Measurements from ENCODE around the gene ATG16L1.

Gene ATG16L1

DNA sequence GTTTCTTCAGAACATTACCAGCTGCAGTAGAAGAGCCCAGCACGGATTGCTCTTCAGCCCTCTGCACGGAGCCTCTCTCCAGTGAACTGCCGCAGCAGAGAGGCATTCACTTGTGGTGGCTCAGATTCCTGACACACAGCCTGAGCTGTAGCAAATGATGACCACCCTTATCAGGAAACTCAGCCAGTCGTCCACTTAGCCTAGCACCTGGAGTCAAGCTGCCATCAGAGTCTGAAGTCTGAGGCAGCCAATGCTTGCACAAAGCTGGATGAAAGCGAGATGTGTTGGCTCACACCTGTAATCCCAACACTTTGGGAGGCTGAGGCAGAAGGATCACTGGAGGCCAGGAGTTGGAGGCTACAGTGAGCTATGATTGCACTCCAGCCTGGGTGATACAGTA lies 44.4 kb downstream of the ATG16L1 start (continued):
- TF ChIP-seq, protein P1, sequence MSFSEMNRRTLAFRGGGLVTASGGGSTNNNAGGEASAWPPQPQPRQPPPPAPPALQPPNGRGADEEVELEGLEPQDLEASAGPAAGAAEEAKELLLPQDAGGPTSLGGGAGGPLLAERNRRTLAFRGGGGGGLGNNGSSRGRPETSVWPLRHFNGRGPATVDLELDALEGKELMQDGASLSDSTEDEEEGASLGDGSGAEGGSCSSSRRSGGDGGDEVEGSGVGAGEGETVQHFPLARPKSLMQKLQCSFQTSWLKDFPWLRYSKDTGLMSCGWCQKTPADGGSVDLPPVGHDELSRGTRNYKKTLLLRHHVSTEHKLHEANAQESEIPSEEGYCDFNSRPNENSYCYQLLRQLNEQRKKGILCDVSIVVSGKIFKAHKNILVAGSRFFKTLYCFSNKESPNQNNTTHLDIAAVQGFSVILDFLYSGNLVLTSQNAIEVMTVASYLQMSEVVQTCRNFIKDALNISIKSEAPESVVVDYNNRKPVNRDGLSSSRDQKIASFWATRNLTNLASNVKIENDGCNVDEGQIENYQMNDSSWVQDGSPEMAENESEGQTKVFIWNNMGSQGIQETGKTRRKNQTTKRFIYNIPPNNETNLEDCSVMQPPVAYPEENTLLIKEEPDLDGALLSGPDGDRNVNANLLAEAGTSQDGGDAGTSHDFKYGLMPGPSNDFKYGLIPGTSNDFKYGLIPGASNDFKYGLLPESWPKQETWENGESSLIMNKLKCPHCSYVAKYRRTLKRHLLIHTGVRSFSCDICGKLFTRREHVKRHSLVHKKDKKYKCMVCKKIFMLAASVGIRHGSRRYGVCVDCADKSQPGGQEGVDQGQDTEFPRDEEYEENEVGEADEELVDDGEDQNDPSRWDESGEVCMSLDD (tag by site-specific recombination; IDR thresholded peaks at IDR 0.05) = no peak
- TF ChIP-seq ZNF266 (tag by site-specific recombination; IDR thresholded peaks at IDR 0.05; ENCODE audit: low read depth) (no peak), BCL11A (tag by site-specific recombination; IDR thresholded peaks at IDR 0.05; ENCODE audit: low read depth) (no peak), PRDM6 (tag by site-specific recombination; IDR thresholded peaks at IDR 0.05) (no peak)

GRCh38 chr2:233297076-233297475 lies 45.6 kb downstream of the ATG16L1 start:
- CTCF ChIA-PET = interaction anchor here (0.6 to 1.4 kb wide), 2 partner anchors 146 to 512 kb away, joined by 3 to 4 read pairs; no protein-coding TSS in a partner anchor
- peaks cover 0 to 47% of the 10 kb centered on the region in 2 experiments; a peak in 2 of 3 replicates for H3K36me3 ChIP-seq (ENCODE audit: control insufficient read depth in 2 of 2, insufficient read depth in 1 of 2, low read length in 2 of 2)
- POLR2A ChIA-PET = no interaction called here
- H3K4me3 ChIP-seq (ENCODE audit: low read depth, low read length) = no peak overlapping the region
- H3K27ac ChIP-seq (ENCODE audit: extremely low read depth, low read depth, low read length) = no peak overlapping the region
- TF ChIP-seq YY2 (tag by site-specific recombination; IDR thresholded peaks at IDR 0.05) = no peak
- TF ChIP-seq ZNF146 (tag by site-specific recombination; IDR thresholded peaks at IDR 0.05) = no peak
- TF ChIP-seq, protein P2, sequence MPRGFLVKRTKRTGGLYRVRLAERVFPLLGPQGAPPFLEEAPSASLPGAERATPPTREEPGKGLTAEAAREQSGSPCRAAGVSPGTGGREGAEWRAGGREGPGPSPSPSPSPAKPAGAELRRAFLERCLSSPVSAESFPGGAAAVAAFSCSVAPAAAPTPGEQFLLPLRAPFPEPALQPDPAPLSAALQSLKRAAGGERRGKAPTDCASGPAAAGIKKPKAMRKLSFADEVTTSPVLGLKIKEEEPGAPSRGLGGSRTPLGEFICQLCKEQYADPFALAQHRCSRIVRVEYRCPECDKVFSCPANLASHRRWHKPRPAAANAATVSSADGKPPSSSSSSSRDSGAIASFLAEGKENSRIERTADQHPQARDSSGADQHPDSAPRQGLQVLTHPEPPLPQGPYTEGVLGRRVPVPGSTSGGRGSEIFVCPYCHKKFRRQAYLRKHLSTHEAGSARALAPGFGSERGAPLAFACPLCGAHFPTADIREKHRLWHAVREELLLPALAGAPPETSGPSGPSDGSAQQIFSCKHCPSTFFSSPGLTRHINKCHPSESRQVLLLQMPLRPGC (tag by site-specific recombination; IDR thresholded peaks at IDR 0.05) = no peak
- no peak for TF ChIP-seq BCL11A (tag by site-specific recombination; IDR thresholded peaks at IDR 0.05; ENCODE audit: low read depth)
- no peak for TF ChIP-seq TRIM28 (IDR thresholded peaks at IDR 0.05; ENCODE audit: borderline replicate concordance, low read length)
- TF ChIP-seq WT1 (tag by site-specific recombination; IDR thresholded peaks at IDR 0.05) = no peak
- TF ChIP-seq ZNF132 (tag by site-specific recombination; IDR thresholded peaks at IDR 0.05; ENCODE audit: borderline replicate concordance) = no peak
- TF ChIP-seq ZNF24 (tag by site-specific recombination; IDR thresholded peaks at IDR 0.05) = no peak
- no peak for TF ChIP-seq ZNF302 (tag by site-specific recombination; IDR thresholded peaks at IDR 0.05; ENCODE audit: low read depth)
- H3K9me3 ChIP-seq (ENCODE audit: control insufficient read depth, insufficient read depth, low read depth, low read length) = no peaks in the 10 kb centered on the region
- no peaks in the 10 kb centered on the region for H3K4me1 ChIP-seq (ENCODE audit: control insufficient read depth, insufficient read depth, low read length)

- no peak for TF ChIP-seq MYNN (tag by site-specific recombination; IDR thresholded peaks at IDR 0.05; ENCODE audit: borderline replicate concordance)
- TF ChIP-seq YY1 (tag by site-specific recombination; IDR thresholded peaks at IDR 0.05) = no peak
- TF ChIP-seq GLI2 (tag by site-specific recombination; IDR thresholded peaks at IDR 0.05; ENCODE audit: borderline replicate concordance, low read depth) = no peak
- TF ChIP-seq ZNF621 (tag by site-specific recombination; IDR thresholded peaks at IDR 0.05) = no peak
- TF ChIP-seq ZNF404 (tag by site-specific recombination; IDR thresholded peaks at IDR 0.05) = no peak
- TF ChIP-seq GLIS1 (tag by site-specific recombination; IDR thresholded peaks at IDR 0.05) = no peak
- no peak for TF ChIP-seq ZNF174 (tag by site-specific recombination; IDR thresholded peaks at IDR 0.05)
- TF ChIP-seq SP3 (tag by site-specific recombination; IDR thresholded peaks at IDR 0.05) = no peak
- TF ChIP-seq ZNF600 (tag by site-specific recombination; IDR thresholded peaks at IDR 0.05) = no peak
- TF ChIP-seq ZNF16 (tag by site-specific recombination; IDR thresholded peaks at IDR 0.05; ENCODE audit: low read depth) = no peak
- no peak for TF ChIP-seq ZNF169 (tag by site-specific recombination; IDR thresholded peaks at IDR 0.05)
- TF ChIP-seq ZFP69B (tag by site-specific recombination; IDR thresholded peaks at IDR 0.05) = no peak
- no peak for TF ChIP-seq PRDM6 (tag by site-specific recombination; IDR thresholded peaks at IDR 0.05)
- no peak for TF ChIP-seq ZNF221 (tag by site-specific recombination; IDR thresholded peaks at IDR 0.05; ENCODE audit: borderline replicate concordance)
- TF ChIP-seq, protein P3, sequence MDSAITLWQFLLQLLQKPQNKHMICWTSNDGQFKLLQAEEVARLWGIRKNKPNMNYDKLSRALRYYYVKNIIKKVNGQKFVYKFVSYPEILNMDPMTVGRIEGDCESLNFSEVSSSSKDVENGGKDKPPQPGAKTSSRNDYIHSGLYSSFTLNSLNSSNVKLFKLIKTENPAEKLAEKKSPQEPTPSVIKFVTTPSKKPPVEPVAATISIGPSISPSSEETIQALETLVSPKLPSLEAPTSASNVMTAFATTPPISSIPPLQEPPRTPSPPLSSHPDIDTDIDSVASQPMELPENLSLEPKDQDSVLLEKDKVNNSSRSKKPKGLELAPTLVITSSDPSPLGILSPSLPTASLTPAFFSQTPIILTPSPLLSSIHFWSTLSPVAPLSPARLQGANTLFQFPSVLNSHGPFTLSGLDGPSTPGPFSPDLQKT (IDR thresholded peaks at IDR 0.05; ENCODE audit: borderline replicate concordance, low read depth, low read length) = no peak
Observed at GRCh38 chr2:233300401-233300800, 48.9 kb downstream of the ATG16L1 start.

More at GRCh38 chr2:233300401-233300800, 48.9 kb downstream of the ATG16L1 start:
- Histone ChIP-seq H3K27ac (ENCODE audit: extremely low read depth, low read depth, low read length) (no peak overlapping the region), H3K36me3 (ENCODE audit: control insufficient read depth in 2 of 2, insufficient read depth in 1 of 2, low read length in 2 of 2) (peaks cover 0 to 14% of the 10 kb centered on the region in 2 experiments; a peak in 2 of 3 replicates), H3K9me3 (ENCODE audit: control insufficient read depth, insufficient read depth, low read depth, low read length) (no peaks in the 10 kb centered on the region), H3K4me3 (ENCODE audit: low read depth, low read length) (no peak overlapping the region), H3K4me1 (ENCODE audit: control insufficient read depth, insufficient read depth, low read length) (no peaks in the 10 kb centered on the region)
- ChIA-PET CTCF (interaction anchor here (0.6 kb wide), 1 partner anchor 49 kb away, joined by 3 read pairs; no protein-coding TSS in a partner anchor), POLR2A (no interaction called here)

Data from HEK293 (cell line).